Suppressor macrophage treated with lipopolysaccharide for 4 hours (primary cell): ENCODE data around the gene APOBEC3A.

Experiments used
- DNase-seq: peaks from one replicate; pipeline ENCODE4 v3.0.0-alpha.2; 2020

APOBEC3A gene

DNA sequence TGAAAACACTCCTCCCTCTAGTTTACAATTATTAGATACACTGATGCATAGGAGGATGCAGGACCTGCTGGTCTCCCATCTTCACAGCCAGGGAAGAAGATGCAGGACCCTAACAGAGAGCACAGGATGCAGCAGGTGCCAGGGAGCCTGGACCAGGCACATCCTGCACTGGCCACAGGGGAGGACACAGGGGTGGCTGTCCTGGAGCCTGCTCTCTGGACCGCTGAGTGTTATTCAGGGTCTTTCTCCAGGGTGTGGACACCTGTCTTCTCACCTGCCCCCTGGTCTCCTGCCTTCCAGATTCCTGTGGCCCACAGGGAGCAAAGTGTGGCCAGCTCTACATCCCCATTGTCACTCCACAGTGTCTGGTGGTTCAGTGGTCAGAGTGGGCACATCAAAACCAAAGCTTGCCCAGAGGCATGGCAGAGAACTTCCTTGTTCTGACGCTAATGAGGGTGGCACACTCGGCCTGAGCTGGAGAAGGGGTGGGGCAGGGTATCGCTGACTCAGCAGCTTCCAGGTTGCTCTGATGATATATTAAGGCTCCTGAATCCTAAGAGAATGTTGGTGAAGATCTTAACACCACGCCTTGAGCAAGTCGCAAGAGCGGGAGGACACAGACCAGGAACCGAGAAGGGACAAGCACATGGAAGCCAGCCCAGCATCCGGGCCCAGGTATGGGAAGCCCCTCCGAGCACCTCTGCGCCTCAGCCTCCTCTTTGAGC lies at the start of gene APOBEC3A:
Gene APOBEC3A, plus strand, starts transcription at position 564 of the 725 bp plus-strand sequence. Its CDS starts 83 bp downstream, at position 647.
- peak; percentile 87 for DNase-seq

DNA sequence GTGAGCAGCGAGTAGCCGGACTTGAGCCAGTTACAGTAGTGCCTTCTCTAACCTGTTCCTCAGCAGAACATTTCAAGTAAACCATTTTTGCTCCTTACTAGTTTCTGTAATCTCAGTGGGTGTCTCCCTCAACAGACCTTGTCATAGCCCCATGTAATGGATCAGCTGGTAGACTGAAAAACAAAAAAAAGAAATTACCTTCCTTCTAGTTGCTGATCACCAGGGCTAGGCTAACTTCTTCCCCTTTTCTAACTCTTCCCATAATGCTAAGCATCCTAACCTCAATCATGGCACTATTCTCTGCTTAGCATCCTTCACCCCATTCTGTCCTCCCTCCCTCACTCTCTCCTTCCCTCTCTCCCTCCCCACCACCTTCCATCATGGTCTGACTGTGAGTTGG lies 49.6 kb upstream of the APOBEC3A start:
- DNase-seq = no peak

DNA sequence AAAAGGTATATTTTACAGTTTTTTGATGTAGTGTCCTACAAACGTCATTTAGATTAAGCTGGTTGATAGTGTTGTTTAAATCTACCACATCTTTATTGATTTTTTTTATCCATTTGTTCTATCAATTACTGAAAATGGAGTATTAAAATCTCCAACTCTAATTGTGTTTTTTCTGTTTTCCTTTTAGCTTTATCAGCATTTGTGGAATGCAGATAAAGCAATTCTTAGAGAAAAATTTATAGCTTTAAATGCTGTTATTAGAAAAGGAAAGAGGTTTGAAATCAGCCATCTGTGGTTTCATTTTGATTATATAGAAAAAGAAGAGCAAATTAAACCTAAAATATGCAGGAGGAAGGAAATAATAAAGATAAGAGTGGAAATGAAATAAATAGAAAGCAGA lies 46.0 kb upstream of the APOBEC3A start:
- no peak for DNase-seq

DNA sequence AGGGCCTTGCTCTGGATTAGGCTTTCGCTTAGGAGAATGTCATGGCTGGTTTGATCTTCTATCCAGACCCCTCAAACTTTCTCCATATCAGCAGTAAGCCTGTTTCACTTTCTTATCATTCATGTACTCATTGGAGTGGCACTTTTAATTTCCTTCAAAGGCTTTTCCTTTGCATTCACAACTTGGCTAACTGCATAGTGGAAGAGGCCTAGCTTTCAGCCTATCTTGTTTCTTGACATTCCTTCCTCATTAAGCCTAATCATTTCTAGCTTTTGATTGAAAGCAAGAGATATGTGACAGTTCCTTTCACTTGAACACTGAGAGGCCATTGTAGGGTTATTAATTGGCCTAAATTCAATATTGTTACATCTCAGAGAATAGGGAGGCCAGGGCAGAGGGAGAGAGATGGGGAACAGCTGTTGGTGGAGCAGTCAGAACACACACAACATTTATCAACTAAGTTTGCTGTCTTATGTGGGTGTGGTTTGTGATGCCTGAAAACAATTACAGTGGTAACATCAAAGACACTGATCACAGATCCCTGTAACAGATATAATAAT lies 37.7 kb upstream of the APOBEC3A start:
- DNase-seq = no peak

DNA sequence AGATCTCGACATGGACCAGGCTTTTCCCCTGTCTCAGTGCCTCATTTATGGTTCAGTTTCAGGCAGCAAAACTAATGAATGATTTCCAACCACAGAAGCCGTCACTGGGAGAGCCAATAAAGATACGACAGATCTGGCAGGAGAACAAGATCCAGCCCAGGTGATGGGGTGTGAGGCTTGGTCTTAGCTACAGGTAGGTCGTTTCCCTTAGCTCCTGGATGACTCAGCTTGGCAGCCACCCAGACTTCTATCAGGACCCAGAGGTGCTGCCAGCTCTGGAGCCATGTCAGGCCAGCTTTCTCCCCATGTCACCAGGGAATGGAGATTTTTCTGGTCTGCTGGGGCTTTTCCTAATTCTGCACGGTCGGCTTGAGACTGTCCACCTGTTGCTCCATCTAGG lies 36.3 kb upstream of the APOBEC3A start:
- DNase-seq = no peak

DNA sequence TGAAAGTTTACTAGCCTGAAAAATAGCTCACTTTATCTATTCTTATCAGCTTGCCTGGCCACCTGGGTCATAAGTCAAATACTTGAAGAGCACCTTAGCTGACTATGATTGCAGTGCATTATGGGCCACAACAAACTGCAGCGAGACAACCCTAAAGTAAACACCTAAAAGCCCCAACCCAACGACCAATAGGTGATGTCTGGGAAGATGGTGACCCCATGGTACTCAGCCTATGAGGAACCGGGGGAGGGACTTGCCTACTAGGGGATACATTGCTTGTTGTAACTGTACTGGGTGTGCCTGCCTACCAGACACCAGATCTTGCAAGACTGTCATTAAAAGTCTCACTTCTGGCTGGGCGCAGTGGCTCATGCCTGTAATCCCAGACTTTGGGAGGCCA lies 35.6 kb upstream of the APOBEC3A start:
- no peak for DNase-seq

DNA sequence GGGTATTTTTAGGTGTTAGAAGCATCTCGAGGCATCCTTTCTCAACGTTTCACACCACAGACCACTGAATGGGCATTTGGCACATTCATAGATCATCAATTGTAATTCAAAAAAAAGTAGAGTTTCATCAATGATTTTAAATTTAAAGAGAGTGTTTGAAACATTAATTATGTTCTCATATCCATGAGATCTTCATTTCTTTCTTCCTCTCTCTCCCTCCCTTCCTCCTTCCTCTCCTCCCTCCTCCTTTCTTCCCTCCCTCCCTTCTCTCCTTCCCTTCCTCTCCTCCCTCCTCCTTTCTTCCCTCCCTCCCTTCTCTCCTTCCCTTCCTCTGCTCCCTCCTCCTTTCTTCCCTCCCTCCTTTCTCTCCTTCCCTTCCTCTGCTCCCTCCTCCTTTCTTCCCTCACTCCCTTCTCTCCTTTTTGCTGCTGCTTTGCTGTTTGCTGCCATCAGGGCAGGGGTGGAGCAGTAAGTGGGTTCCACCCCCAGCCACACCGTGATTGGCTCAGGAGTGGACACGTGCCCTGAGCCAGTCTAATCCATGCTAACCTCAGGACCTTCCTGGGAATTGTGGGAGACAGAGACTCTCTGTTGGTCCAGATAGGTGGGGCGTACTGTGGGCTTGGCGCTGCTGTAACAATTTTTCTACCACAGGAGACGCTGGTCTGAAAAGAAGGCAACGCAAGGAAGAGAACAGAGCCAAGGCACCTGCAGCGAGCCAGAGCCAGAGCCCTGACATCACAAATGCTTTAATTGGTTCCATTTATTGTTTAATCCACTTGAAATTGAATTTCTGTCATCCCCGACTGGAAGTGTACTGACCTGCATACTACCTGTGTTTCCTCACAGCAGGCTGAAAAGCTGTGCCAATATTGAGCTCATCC lies 33.7 kb upstream of the APOBEC3A start:
- no peak for DNase-seq

DNA sequence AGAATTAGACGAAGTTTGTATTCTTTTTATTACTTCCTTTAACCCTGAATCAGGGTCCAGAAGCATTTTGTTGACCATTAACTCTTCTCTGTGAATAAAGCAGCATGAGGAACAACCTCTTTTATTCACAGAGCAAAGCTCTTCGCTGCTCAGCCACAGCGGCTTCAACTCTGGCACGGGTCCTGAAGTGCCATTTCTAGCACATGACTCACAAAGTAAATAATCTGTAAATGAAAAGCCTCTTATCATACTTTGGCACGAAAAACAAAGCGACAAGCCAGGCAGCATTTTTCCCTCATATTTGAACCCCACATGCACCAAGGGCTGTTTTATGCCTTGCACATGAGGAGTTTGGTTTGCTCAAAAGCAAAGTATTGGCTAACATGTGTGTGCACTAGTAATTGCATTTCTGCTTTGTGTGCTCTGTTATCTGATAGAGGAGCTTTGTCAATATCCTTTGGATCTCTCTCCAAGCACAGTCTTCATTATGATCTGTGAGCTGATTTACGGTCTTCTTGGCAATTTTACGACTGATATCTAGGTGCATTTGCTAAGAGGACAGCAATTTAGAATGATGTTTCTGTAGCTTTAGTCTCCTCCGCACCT lies 33.0 kb upstream of the APOBEC3A start:
- no peak for DNase-seq

DNA sequence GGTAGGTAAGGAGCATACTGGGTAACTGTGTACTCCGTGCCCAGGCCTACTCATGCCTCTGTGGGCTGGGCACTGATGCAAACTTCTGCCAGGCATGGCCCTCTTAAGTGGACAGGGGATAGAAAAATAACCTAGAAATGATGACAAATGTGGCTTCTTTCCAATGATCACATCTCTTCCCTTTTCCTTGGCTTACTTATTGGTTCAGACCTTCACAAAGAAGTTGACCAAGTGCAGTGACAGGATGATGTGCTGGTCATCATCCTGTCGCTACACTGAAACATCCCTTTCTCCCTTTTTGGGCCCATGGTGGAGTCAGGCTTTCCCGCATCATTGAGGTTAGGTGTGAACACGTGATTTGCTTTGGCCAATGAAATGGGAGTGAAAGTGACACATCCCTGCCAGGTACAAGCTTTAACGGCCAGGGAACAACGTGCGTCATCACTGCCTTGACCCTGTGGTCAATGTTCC lies 31.8 kb upstream of the APOBEC3A start:
- DNase-seq = no peak

DNA sequence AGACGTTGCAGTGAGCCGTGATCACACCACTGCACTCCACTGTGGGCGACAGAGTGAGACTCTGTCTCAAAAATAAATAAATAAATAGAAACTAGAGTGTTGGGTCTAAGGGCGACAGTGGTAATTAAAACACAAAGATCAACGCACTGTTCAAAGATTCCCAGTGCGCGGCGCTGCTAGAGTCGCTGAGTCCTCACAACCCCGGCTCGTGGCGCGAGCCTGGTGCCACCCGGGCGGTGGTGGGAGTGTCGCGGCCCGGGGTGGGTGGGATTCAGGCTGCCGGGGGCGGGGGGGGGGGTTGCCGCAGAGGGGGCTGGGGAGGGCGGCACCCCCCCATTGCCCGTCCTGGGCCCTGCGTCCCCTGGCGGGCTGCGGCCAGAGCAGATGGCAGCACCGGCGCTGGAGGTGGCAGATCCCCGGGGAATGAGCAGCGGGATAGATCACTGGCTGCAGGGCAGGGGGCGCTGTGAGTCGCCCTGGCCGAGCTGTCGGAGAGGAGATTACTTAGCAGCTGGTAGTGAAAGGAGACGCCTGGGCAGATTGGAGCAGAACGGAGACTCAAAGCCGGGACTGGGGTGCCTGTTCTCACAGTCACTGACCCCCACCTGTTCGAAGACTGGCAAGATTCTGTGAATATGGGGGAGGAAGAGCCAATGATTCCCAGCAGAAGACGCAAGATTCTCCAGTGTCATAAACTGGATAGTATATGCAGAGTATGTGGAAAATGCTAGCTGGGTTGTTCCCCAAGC lies 30.2 kb upstream of the APOBEC3A start:
- peak; percentile 85 for DNase-seq

DNA sequence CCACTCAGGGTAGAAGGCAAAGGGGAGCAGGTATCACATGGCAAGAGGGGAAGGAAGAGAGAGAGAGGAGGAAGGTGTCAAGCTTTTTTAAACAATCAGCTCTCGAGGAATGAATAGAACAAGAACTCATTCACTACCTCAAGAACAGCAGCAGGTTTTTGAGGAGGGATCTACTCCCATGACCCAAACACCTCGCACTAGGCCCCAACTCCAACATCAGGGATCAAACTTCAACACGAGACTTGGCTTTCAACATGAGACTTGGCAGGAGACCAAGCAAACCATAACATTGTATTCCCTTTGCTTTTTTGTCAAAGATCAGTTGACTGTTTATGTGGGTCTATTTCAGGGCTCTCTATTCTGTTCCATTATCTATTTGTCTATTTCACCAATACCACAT lies 26.9 kb upstream of the APOBEC3A start:
- no peak for DNase-seq

DNA sequence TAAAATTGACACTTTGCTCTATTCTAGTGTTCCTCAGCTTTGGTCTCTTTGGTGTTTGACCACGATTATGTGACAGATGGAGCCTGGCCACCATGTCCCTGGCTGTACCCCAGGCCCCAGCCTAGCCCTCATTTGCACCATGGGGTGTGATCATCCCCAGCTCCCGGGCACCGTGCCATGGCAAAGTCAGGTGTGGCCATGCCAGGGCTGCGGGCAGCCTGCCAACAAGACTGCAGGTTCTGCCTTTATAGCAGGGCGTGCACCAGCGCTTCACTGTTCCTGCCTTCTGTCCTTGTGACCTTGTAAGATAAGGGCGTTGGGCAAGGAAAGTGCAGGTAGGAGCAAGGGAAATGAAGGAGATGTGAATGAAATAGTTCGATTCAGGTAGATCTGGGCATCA lies 22.4 kb upstream of the APOBEC3A start:
- no peak for DNase-seq

DNA sequence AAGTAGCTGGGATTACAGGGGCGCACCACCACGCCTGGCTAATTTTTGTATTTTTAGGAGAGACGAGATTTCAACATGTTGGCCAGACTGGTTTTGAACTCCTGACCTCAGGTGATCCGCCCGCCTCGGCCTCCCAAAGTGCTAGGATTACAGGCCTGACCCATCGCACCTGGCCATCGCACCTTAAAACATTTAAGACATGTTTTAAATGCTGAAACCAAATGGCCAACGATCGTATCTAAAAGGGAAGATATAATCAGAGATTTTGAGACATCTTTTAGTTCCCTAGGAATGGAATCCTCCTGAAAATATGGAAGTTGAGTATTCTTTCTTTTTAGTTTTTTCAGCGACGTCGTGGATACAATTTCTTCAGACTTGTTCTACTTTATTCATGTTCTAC lies 21.8 kb upstream of the APOBEC3A start:
- DNase-seq = no peak

DNA sequence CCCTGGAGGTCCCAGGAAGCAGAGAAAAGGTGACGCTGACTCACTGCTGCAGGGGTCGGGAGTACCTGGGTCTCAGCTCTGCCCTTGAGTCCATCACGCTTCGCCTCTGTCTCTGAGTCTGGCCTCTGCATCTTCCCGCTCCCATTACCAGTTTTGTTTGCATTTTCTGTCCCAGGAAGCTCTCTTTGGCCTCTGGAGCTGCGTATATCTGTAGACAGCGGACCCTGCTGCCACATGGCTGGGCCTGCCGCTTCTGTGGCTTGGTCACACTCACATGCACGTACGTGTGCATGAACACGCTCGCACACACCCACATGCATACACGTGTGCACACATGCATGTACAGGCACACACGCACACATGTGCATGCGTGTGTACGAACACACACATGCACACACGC lies 20.8 kb upstream of the APOBEC3A start:
- DNase-seq = no peak

DNA sequence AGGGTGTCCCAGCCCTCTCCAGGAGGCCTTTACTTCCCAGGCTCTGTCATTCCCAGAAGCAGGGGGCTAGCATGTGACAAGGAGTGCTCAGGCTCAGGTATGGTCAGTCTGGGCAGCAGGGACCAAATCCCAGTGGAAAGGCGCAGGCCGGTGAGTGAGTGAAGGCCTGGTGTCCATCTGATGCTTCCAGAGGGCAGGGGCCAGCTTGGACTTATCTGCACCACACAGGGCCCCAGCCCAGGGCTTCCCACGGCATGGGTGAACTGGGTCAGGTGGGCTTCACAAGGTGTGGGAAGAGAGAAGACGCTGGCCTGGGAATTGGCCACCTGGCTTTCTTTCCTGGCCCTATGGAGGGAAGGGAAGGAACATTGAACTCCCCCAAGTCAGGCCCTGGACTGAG lies 20.4 kb upstream of the APOBEC3A start:
- no peak for DNase-seq

DNA sequence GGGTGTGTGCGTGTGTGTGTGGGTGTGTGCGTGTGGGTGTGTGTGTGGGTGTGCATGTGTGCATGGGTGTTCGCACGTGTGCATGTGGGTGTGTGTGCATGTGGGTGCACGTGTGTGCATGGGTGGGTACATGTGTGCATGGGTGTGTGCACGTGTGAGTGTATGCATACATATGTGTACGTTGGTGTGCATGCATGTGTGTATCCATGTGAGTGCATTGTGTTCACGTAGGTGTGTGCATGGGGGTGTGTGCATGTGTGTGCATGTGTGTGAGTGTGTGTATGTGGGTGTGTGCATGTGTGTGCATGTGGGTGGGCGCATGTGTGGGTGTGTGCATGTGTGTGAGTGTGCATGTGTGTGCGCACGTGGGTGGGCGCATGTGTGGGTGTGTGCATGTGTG lies 19.9 kb upstream of the APOBEC3A start:
- DNase-seq = no peak

DNA sequence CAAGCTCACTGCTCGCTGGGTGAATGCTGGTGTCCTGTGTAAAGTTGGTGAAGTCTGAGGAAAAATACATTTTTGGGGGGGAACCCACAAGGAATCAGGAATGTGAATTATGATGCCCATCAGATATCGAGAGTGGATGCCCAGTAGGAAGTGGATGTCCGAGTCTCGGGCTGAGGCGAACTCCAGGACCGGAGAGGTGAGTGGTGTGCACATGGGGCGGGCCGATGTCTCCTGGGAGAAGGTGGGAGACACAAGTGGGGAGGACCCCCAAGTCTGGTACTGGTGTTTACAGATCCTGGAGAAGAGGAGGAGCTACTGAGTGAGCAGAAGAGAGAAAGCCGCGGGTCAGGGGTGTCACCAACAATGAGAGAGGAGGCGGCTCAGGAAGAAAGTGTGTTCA lies 19.2 kb upstream of the APOBEC3A start:
- no peak for DNase-seq

DNA sequence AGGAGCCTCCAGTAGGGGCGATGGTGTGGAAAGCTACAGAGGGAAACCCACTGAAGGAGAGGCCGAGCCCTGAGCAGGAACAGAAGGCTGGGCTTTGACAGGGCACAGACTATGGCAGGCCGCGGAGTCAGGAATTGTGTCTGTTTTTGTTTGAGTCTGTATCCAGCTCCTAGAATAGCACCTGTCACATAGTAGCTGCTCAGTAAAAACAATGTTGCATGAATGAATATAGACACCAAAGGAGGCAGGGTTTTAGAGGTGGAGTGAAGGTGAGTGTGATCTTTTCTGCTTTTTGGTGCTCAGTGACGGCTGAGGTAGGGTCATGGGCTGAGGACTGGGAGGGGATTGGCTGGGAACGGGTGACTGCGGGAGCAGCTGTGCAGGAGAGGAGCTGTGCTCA lies 18.5 kb upstream of the APOBEC3A start:
- no peak for DNase-seq

DNA sequence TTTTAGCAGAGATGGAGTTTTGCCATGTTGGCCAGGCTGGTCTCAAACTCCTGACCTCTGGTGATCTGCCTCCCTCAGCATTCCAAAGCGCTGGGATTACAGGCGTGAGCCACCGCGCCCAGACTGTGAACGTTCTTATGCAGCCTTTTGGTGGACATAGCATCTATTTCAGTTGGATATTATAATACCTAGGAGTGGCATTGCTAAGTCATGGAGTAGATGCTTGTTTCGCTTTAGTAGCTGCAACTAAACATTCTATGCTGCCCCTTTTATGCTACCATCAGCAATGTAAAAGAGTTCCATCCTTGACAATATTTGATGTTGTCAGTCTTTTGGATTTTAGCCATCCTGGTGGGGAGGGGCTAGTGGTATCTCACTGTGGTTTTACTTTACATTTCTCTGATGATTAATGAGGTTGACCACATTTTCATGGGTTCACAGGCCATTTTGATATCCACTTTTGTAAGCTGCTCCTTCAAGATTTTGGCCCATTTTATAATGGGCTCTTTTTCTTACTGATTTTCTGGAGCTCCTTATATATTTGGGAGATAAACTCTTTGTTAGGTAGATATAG lies 16.5 kb upstream of the APOBEC3A start:
- peak; percentile 86 for DNase-seq

DNA sequence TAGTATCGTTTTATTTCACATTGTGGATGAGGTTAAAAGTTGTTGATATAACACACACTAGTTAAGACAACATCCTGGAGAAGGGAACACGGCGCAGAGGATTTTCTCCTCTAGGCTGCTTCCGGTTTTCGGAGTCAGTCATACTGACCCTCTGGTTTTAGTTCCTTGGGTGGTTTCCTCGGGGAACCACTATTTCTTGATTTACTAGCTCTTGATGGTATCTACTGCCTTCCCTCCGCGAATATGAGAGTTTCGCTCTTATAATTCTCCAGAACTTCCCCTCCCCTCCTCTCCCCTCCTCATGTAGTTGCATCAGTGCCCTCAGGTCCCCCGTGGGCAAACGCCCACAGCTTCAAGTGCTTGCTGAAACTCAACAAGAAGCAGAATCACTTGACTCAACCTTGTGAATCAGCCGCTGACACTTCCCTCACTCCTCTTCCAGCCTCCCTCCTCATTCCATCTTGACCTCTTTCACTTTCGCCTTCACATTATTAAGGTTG lies 15.9 kb upstream of the APOBEC3A start:
- DNase-seq = peak; percentile 99

DNA sequence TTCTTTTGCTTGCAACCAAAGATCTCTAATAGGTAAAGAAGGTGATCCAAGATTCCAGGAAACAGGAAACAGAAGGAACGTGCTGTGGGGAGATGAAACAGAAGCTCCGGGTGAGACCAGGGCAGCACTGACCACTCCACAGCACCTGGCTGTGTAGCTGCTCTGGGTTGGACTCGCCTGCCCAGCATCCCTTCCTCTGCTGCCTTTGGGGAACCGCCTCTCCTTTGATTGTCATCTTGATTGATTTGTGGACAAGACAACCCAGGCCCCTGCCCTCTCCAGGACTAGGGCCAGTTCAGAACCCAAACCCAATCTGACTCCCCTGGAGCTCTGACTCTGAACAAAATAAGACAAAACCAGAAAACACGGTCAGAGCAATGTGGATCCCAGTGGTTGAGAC lies 14.7 kb upstream of the APOBEC3A start:
- DNase-seq = no peak

DNA sequence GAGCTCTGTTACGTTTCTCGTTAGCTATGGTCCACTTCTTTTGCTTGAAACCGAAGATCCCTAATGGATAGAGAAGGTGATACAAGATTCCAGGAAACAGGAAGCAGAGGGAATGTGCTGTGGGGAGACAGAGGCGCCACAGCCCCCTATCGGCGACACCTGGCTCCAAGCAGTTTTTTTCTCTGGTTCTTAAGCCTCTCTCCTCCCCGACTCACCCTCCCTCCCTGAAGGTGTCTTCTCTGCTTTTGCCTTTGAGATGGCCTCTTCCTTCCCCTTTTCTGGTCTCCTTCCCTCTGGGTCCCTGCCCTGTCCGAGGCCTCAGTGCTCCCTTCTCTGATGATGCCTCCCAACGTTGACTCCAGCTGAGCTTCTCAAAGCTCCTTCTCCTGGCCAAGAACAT lies 14.2 kb upstream of the APOBEC3A start:
- peak; percentile 50 for DNase-seq
